Fibroblast of skin of right biceps (primary cell): ENCODE data around the gene CDCA5.

ENCODE experiments used
- DNase-seq: peaks from one replicate; pipeline ENCODE4 v3.0.0-alpha.2; 2013

CDCA5 gene

GRCh38 chr11:65067446-65067845 lies 16.4 kb downstream of the CDCA5 start:
- DNase-seq, result no peak

- no peak for DNase-seq
These were observed 17.0 kb downstream of the CDCA5 start for GRCh38 chr11:65066805-65067291.

GRCh38 chr11:65066315-65066714 lies 17.5 kb downstream of the CDCA5 start:
- no peak for DNase-seq

- no peak for DNase-seq
These were observed 18.0 kb downstream of the CDCA5 start for GRCh38 chr11:65065851-65066250.

GRCh38 chr11:65064847-65065240 lies 19.0 kb downstream of the CDCA5 start:
- no peak for DNase-seq

- no peak for DNase-seq
These were observed 20.3 kb downstream of the CDCA5 start for GRCh38 chr11:65063532-65063931.

- no peak for DNase-seq
These were observed 22.9 kb downstream of the CDCA5 start for GRCh38 chr11:65060913-65061408.

GRCh38 chr11:65059959-65060824 lies 23.6 kb downstream of the CDCA5 start:
- DNase-seq, result no peak

- no peak for DNase-seq
These were observed 24.3 kb downstream of the CDCA5 start for GRCh38 chr11:65059523-65059922.

GRCh38 chr11:65058419-65059054 lies 25.3 kb downstream of the CDCA5 start, which contains the start of gene NAALADL1:
Gene NAALADL1 (minus strand): TSS chr11:65058553. CDS start chr11:65058521, 32 bp downstream.
- no peak for DNase-seq

GRCh38 chr11:65058012-65058411 lies 25.8 kb downstream of the CDCA5 start:
- no peak for DNase-seq

- no peak for DNase-seq
These were observed 26.3 kb downstream of the CDCA5 start for GRCh38 chr11:65057526-65057925.

GRCh38 chr11:65056999-65057398 lies 26.8 kb downstream of the CDCA5 start:
- no peak for DNase-seq

- no peak for DNase-seq
These were observed 28.3 kb downstream of the CDCA5 start for GRCh38 chr11:65055538-65055937.

GRCh38 chr11:65053827-65054508 lies 29.9 kb downstream of the CDCA5 start:
- DNase-seq, result no peak

- DNase-seq, result no peak
These were observed 32.4 kb downstream of the CDCA5 start for GRCh38 chr11:65051398-65051858.

- peak; percentile 21 for DNase-seq
These were observed 36.0 kb downstream of the CDCA5 start for GRCh38 chr11:65047581-65048422.

GRCh38 chr11:65045728-65046127 lies 38.1 kb downstream of the CDCA5 start:
- DNase-seq, result no peak

GRCh38 chr11:65045061-65045460 lies 38.8 kb downstream of the CDCA5 start:
- DNase-seq, result no peak

GRCh38 chr11:65043881-65044501 lies 39.8 kb downstream of the CDCA5 start:
- DNase-seq, result peak; percentile 30

- DNase-seq, result no peak
These were observed 40.9 kb downstream of the CDCA5 start for GRCh38 chr11:65042891-65043290.
